SK-N-MC (cell line): ENCODE results near the gene ZNF273.
"Not testable (repeated sequence)": the region's sequence is repeated elsewhere in the genome, so short reads cannot be mapped to it uniquely, and the experiment has no call there.

Experiments used
- DNase-seq: peaks from one replicate; pipeline ENCODE4 v3.0.0-alpha.2; 2011; ENCODE audit warnings: low read depth, low spot score
- H3K27ac ChIP-seq: fragments of 200-600 bp; sonication (generic); 2 replicates; pipeline ENCODE4 v1.5.1; 2016; ENCODE audit warnings: mixed run types
- H3K36me3 ChIP-seq: fragments of 200-600 bp; sonication (generic); 2 replicates; pipeline ENCODE4 v1.6.1; 2017; ENCODE audit warnings: antibody characterized with exemption, low read length, mixed read lengths; ENCODE audit not compliant: insufficient read depth
- H3K4me3 ChIP-seq: fragments of 200-600 bp; sonication (generic); 2 replicates; pipeline ENCODE4 v1.5.1; 2016
- H3K9ac ChIP-seq: fragments of 200-600 bp; sonication (generic); 2 replicates; pipeline ENCODE4 v1.8.0; 2017; ENCODE audit warnings: mixed run types, mixed read lengths; ENCODE audit not compliant: insufficient read length
- H3K9me3 ChIP-seq: fragments of 200-600 bp; sonication (generic); 2 replicates; pipeline ENCODE4 v1.6.1; 2017; ENCODE audit warnings: low read depth, mild to moderate bottlenecking, antibody characterized with exemption, low read length, moderate library complexity, mixed read lengths
- EZH2 ChIP-seq: fragments of 200-600 bp; sonication (generic); IDR thresholded peaks from one replicate; pipeline ENCODE4 v1.6.1; 2017; ENCODE audit warnings: antibody characterized with exemption
- FOXP2 ChIP-seq: optimal IDR thresholded peaks from 2 replicates; pipeline ENCODE3; 2011; ENCODE audit warnings: mild to moderate bottlenecking, moderate library complexity; ENCODE audit not compliant: insufficient read depth; ENCODE audit errors: extremely low read length, control extremely low read depth
- POLR2AphosphoS5 ChIP-seq: IDR thresholded peaks from 2 replicates; pipeline ENCODE4 v1.6.1; 2012; ENCODE audit warnings: mild to moderate bottlenecking, low read depth, low read length, borderline replicate concordance

The ZNF273 gene

GRCh38 chr7:64886956-64887545 lies 16.0 kb upstream of the ZNF273 start:
- Histone ChIP-seq H3K9me3 (no peaks in the 10 kb centered on the region), H3K36me3 (no peaks in the 10 kb centered on the region)
- TF ChIP-seq POLR2AphosphoS5 (no peak), EZH2 (no peak), FOXP2 (no peak)

DNA sequence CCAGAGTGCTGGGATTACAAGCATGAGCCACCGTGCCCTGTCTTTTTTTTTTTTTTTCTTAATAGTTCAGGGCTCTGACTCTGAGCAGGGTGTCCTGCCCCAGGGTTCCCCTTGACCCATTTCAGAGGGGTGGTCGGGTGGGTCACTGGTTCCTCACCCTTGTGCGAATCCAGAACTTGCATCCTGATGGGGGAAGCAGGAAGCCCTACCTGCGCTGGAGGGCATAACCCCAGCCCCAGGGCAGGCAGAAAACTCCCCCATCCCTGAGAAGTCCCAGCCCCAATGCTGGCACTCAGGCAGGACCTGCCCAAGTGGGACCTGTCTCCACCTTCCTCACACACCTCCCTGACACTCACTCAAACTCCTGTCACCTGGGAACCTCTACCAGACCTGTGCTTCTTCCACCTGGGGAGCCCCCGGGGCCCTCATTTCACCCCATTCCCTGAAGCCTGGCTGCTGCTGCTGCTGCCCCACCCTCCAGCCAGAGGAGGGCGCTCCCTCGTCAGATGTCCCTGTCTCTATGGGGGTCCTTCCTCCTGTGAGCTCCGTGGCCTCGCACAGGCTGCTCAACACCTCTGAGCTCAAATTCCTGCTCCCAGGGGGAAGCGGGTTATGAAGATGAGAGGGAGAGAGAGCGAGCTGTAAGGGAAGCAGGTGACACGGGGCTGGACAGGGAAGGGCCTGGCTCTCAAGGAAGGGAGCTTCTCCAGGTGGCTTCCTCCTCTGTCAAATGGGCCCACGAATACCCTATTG lies 15.1 kb upstream of the ZNF273 start:
- Histone ChIP-seq H3K36me3 (no peaks in the 10 kb centered on the region), H3K9ac (no peak overlapping the region), H3K4me3 (no peak overlapping the region), H3K9me3 (no peaks in the 10 kb centered on the region), H3K27ac (no peak overlapping the region)
- DNase-seq = no peak
- no peak for TF ChIP-seq FOXP2
- TF ChIP-seq POLR2AphosphoS5 = no peak
- TF ChIP-seq EZH2 = no peak

More at GRCh38 chr7:64886956-64887545, 16.0 kb upstream of the ZNF273 start:
- Histone ChIP-seq H3K9ac (no peak overlapping the region), H3K27ac (no peak overlapping the region), H3K4me3 (no peak overlapping the region)
- no peak for DNase-seq

GRCh38 chr7:64888561-64888900 lies 14.5 kb upstream of the ZNF273 start:
- Histone ChIP-seq H3K4me3 (no peak overlapping the region), H3K27ac (no peak overlapping the region), H3K9me3 (no peaks in the 10 kb centered on the region), H3K36me3 (no peaks in the 10 kb centered on the region), H3K9ac (no peak overlapping the region)
- no peak for DNase-seq
- TF ChIP-seq FOXP2 (no peak), POLR2AphosphoS5 (no peak), EZH2 (no peak)

GRCh38 chr7:64888901-64889685 lies 14.0 kb upstream of the ZNF273 start:
- Histone ChIP-seq H3K9ac (no peak overlapping the region), H3K36me3 (no peaks in the 10 kb centered on the region), H3K4me3 (no peak overlapping the region), H3K9me3 (no peaks in the 10 kb centered on the region), H3K27ac (no peak overlapping the region)
- no peak for DNase-seq
- no peak for TF ChIP-seq POLR2AphosphoS5
- TF ChIP-seq FOXP2 = no peak
- TF ChIP-seq EZH2 = no peak

DNA sequence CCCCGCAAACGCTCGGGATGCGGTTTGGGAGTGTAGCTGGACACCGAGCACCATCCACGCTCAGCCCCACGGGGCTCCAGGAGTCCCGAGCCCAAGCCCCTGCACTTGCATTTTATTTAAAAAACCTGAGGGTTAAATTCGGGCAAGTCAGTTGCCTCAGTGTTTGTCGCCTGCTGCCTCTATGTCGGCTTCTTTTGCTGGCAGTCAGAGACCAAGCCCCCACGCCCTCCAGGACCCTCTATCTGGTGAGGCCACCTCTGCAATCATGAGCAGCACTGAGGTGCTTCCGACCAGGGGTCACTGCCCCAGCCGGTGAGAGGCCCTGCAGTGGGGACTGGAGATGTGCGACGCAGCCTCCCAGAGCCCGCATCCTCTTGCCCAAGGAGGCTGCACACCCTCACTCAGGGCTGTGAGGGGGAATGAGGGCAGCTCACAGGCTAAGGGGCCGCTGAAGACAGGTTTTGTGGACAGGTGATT lies 13.3 kb upstream of the ZNF273 start:
- no peak for TF ChIP-seq EZH2
- TF ChIP-seq FOXP2 = no peak
- no peak for TF ChIP-seq POLR2AphosphoS5
- Histone ChIP-seq H3K4me3 (no peak overlapping the region), H3K36me3 (no peaks in the 10 kb centered on the region), H3K27ac (no peak overlapping the region), H3K9me3 (no peaks in the 10 kb centered on the region), H3K9ac (no peak overlapping the region)
- no peak for DNase-seq

DNA sequence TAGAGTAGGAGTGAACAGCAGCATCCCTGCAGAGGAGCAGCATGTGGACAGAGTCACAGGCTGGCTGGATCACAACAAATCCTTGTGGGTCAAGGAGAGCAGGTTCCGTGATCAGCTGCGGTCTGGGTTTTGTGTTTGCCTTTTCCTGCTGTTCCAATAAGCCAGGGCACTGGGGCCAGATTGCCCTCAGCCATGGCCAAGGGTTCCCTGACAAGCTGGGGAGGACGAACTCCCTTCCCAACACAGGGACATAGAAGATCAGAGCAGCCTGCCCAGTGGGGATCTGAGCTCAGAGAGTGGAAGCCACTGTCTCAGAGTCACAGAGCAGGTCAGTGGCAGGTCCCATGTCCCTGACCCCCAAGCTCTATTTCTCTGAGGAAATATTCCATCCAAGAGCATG lies 12.8 kb upstream of the ZNF273 start:
- not testable (repeated sequence) for DNase-seq, H3K9ac ChIP-seq, H3K9me3 ChIP-seq, H3K4me3 ChIP-seq, H3K27ac ChIP-seq, H3K36me3 ChIP-seq

- Histone ChIP-seq H3K27ac (no peak overlapping the region), H3K4me3 (no peak overlapping the region), H3K36me3 (no peaks in the 10 kb centered on the region), H3K9me3 (no peaks in the 10 kb centered on the region), H3K9ac (no peak overlapping the region)
- no peak for DNase-seq
- TF ChIP-seq EZH2 (no peak), POLR2AphosphoS5 (no peak), FOXP2 (no peak)
Measured at GRCh38 chr7:64890761-64891362, 12.2 kb upstream of the ZNF273 start.

GRCh38 chr7:64891363-64892081 lies 11.6 kb upstream of the ZNF273 start:
- not testable (repeated sequence) for H3K36me3 ChIP-seq, H3K9me3 ChIP-seq, H3K9ac ChIP-seq, DNase-seq, H3K27ac ChIP-seq, H3K4me3 ChIP-seq
